Mucosa of stomach (tissue), 1 donor: ENCODE measurements around the gene MSRB3.

ENCODE experiments used
- H3K27me3 ChIP-seq: one replicate; pipeline ENCODE4 v1.7.0; 2013; ENCODE audit warnings: mild to moderate bottlenecking, low read length; ENCODE audit not compliant: control insufficient read depth, insufficient read depth
- H3K36me3 ChIP-seq: one replicate; pipeline ENCODE4 v1.7.0; 2013; ENCODE audit warnings: low read length; ENCODE audit not compliant: control insufficient read depth, insufficient read depth
- H3K4me1 ChIP-seq: one replicate; pipeline ENCODE4 v1.7.0; 2013; ENCODE audit warnings: mild to moderate bottlenecking, low read length; ENCODE audit not compliant: control insufficient read depth, insufficient read depth
- H3K4me3 ChIP-seq: one replicate; pipeline ENCODE4 v1.7.0; 2013; ENCODE audit warnings: low read length
- H3K9ac ChIP-seq: one replicate; pipeline ENCODE4 v1.7.0; 2013; ENCODE audit warnings: mild to moderate bottlenecking, low read length, moderate library complexity
- H3K9me3 ChIP-seq: one replicate; pipeline ENCODE4 v1.7.0; 2013; ENCODE audit warnings: mild to moderate bottlenecking, low read length, moderate library complexity; ENCODE audit not compliant: control insufficient read depth
- donor health status: Pancreatic carcinoma.

The MSRB3 gene

GRCh38 chr12:65419284-65420072, 141.0 kb downstream of the MSRB3 start:
- Histone ChIP-seq H3K27me3 (no peaks in the 10 kb centered on the region), H3K4me1 (peaks cover 15% of the 10 kb centered on the region), H3K9me3 (no peaks in the 10 kb centered on the region), H3K9ac (no peak overlapping the region), H3K36me3 (no peaks in the 10 kb centered on the region), H3K4me3 (no peak overlapping the region)

DNA sequence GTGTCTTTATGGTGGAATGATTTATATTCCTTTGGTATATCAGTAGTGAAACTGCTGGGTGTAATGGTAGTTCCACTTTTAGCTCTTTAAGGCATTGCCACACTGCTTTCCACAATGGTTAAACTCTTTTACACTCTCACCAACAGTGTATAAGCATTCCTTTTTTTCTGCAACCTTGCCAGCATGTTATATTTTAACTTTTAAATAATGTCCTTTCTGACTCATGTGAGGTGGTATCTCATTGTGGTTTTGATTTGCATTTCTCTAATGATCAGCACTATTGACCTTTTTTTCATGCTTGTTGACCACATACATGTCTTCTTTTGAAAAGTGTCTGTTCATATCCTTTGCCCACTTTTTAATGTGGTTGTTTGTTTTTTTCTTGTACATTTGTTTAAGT, 142.5 kb downstream of the MSRB3 start:
- Histone ChIP-seq H3K9me3 (no peaks in the 10 kb centered on the region), H3K36me3 (no peaks in the 10 kb centered on the region), H3K4me3 (no peak overlapping the region), H3K4me1 (peaks cover 6% of the 10 kb centered on the region), H3K27me3 (no peaks in the 10 kb centered on the region), H3K9ac (no peak overlapping the region)

DNA sequence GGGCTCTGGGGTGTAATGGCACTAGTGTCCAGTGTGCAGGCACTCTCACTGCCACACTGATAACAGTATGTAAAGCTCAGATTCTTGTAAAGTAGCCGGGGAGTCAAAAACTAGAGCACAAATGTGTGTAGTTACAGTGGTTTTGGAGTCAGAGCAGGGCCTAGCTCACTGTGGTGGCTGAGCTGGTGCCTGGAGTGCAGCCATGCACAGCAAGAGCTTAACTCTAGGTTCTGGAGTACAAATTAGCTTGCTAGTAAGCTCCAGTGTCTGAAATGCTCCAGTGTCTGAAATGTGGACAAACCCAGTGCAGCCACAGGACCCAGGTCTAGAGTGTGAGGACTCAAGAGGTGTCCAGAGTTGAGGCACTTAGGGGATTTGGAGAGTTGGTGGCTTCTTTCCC, 149.2 kb downstream of the MSRB3 start:
- H3K36me3 ChIP-seq = no peaks in the 10 kb centered on the region
- H3K9ac ChIP-seq = no peak overlapping the region
- no peak overlapping the region for H3K4me3 ChIP-seq
- H3K27me3 ChIP-seq = no peaks in the 10 kb centered on the region
- no peaks in the 10 kb centered on the region for H3K9me3 ChIP-seq
- no peaks in the 10 kb centered on the region for H3K4me1 ChIP-seq

- H3K4me3 ChIP-seq = no peak overlapping the region
- no peaks in the 10 kb centered on the region for H3K27me3 ChIP-seq
- H3K36me3 ChIP-seq = no peaks in the 10 kb centered on the region
- no peak overlapping the region for H3K9ac ChIP-seq
- no peaks in the 10 kb centered on the region for H3K9me3 ChIP-seq
- H3K4me1 ChIP-seq = no peaks in the 10 kb centered on the region
Measured at GRCh38 chr12:65430006-65430405, 151.5 kb downstream of the MSRB3 start.

DNA sequence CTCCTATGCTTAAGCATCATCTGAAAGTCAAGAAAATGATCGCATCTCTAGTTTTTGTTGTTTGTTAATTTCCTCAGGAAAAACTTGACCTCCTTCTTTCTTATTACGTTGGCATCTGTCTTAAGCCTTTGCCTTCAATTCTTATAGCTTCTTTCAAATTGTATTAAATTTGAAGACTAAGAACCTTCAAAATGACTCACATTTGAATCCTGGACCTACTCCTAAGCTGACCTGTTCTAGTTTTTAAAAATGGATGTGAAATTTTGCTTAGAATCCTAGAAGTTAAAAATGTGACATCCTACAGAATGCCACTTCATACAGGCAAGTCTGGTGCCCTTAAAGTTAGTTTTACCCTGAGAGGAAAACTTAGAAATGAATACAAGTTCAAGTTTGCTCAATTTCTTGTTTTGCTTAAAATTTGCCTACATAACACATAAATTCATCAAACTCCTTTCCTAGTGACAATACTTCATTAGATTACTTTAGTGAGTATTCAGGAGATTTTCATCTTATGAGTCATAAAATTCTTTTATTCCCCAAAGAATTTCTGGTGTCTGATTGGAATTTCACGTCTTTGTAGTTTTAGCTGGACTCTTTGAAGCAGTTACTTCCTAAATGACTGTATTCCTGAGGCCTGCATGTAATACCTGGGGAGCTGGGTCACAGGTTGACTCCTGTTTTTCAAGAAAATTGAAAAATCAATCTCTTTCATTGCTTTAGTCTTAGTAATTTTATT, 152.3 kb downstream of the MSRB3 start:
- Histone ChIP-seq H3K27me3 (no peaks in the 10 kb centered on the region), H3K36me3 (no peaks in the 10 kb centered on the region), H3K9me3 (no peaks in the 10 kb centered on the region), H3K9ac (no peak overlapping the region), H3K4me3 (no peak overlapping the region), H3K4me1 (no peaks in the 10 kb centered on the region)

DNA sequence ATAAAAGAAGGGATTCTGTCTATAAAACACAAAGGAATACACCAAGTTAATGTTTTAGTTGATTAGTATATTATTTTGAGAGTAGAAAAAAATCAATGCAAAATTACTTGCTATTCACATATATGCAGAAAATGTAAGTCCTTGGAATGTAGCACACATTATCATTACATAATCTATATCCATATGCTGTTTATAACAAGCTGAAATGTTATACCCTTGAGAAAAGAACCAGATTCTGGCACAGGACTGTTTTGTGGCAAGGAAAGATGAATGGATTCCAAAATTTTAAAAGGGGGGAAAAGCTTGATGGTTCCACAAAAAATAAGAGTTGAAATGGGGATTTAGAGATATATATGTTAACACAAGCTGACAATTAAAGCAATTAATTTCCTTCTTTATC, 153.6 kb downstream of the MSRB3 start:
- no peaks in the 10 kb centered on the region for H3K36me3 ChIP-seq
- no peaks in the 10 kb centered on the region for H3K4me1 ChIP-seq
- no peaks in the 10 kb centered on the region for H3K9me3 ChIP-seq
- H3K27me3 ChIP-seq = no peaks in the 10 kb centered on the region
- H3K4me3 ChIP-seq = no peak overlapping the region
- H3K9ac ChIP-seq = no peak overlapping the region

GRCh38 chr12:65432651-65433050, 154.2 kb downstream of the MSRB3 start:
- Histone ChIP-seq H3K27me3 (no peaks in the 10 kb centered on the region), H3K9ac (no peak overlapping the region), H3K36me3 (no peaks in the 10 kb centered on the region), H3K4me3 (no peak overlapping the region), H3K4me1 (no peaks in the 10 kb centered on the region), H3K9me3 (no peaks in the 10 kb centered on the region)

GRCh38 chr12:65434737-65435136, 156.3 kb downstream of the MSRB3 start:
- H3K4me3 ChIP-seq = no peak overlapping the region
- H3K9me3 ChIP-seq = no peaks in the 10 kb centered on the region
- H3K4me1 ChIP-seq = no peaks in the 10 kb centered on the region
- H3K9ac ChIP-seq = no peak overlapping the region
- no peaks in the 10 kb centered on the region for H3K36me3 ChIP-seq
- no peaks in the 10 kb centered on the region for H3K27me3 ChIP-seq

DNA sequence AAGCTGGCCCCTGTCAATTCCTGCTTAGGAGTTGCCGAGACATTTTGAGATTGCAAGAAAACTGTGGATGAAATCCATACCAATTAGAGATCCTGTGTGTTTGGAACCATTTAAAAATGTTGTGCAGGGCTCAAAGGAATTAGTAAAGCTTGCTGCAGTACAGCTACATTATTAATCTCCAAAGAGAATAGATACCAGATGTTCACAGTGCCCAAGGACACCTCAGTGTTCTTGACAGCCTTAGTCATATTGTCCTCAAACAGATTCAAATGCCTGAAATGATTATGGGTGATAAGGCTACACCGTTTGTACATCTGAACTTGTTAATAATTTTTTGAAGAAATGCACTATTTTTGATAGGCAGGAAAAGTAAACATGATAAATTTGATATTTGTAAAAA, 164.6 kb downstream of the MSRB3 start:
- Histone ChIP-seq H3K9me3 (no peaks in the 10 kb centered on the region), H3K4me1 (no peaks in the 10 kb centered on the region), H3K4me3 (no peak overlapping the region), H3K9ac (no peak overlapping the region), H3K27me3 (no peaks in the 10 kb centered on the region), H3K36me3 (no peaks in the 10 kb centered on the region)

- Histone ChIP-seq H3K36me3 (no peaks in the 10 kb centered on the region), H3K4me3 (no peak overlapping the region), H3K9me3 (no peaks in the 10 kb centered on the region), H3K27me3 (no peaks in the 10 kb centered on the region), H3K9ac (no peak overlapping the region), H3K4me1 (no peaks in the 10 kb centered on the region)
Measured at GRCh38 chr12:65444996-65445395, 166.5 kb downstream of the MSRB3 start.

GRCh38 chr12:65446901-65447300, 168.4 kb downstream of the MSRB3 start:
- Histone ChIP-seq H3K4me1 (no peaks in the 10 kb centered on the region), H3K27me3 (no peaks in the 10 kb centered on the region), H3K9me3 (no peaks in the 10 kb centered on the region), H3K9ac (no peak overlapping the region), H3K4me3 (no peak overlapping the region), H3K36me3 (no peaks in the 10 kb centered on the region)

DNA sequence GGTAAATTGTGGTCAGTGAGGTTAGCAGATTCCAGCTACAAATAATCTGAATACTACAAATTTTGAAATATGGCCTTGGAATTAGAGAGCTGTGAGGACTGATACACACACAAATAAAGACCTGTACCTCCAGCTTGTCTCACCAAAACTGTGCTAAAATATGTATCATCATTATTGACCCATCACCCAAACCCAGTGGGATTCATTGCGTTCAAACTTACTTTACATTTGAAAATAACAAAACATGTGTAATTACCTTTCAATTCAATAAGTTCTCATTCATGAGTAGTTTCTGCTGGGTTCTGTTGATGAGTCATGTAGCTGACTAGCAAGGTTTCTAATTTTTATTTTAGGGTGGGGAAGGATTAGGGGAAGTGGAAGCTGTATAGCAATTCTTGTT, 170.9 kb downstream of the MSRB3 start:
- Histone ChIP-seq H3K4me1 (no peaks in the 10 kb centered on the region), H3K9ac (no peak overlapping the region), H3K36me3 (no peaks in the 10 kb centered on the region), H3K9me3 (no peaks in the 10 kb centered on the region), H3K27me3 (no peaks in the 10 kb centered on the region), H3K4me3 (no peak overlapping the region)
